HG02623 (cell line): ENCODE measurements around the gene LAMTOR4.
A peak's percentile ranks its signal among the peaks of the same experiment; 100 is the strongest.
"Not testable (repeated sequence)": the region's sequence is repeated elsewhere in the genome, so short reads cannot be mapped to it uniquely, and the experiment has no call there.

Experiments
- ATAC-seq: cut with Tn5 transposase; IDR thresholded peaks from one replicate; pipeline ENCODE4 v1.9.1; 2021; ENCODE audit warnings: moderate library complexity; ENCODE audit not compliant: unreplicated experiment

The LAMTOR4 gene

DNA sequence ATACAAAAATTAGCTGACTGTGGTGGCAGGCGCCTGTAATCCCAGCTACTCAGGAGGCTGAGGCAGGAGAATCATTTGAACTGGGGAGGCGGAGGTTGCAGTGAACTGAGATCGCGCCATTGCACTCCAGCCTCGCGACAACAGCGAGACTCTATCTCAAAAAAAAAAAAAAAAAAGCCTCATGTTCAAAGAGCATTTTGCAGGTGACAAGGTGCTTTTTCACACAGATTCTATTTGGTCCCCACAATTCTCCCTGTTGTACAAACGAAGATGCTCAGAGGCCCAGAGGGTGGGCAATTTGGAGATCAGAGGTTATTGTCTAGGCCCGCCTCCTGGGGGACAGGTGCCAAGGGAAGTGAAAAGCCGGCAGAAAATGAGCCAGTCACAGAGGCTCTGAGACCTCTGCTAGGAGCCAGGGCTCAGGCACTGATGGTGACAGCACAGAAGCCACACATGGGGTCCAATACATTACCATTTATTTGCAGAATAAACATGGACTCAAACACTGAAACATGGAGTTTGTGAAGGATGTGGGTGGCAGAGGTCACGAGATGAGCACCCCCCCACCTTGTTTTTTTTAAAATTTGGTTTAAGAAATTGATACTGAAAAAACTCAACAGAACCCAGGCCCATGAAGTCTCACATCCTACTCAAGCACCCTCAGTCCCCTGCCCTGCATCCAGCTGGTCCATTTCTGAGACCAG lies 20.6 kb downstream of the LAMTOR4 start:
- no peak for ATAC-seq

DNA sequence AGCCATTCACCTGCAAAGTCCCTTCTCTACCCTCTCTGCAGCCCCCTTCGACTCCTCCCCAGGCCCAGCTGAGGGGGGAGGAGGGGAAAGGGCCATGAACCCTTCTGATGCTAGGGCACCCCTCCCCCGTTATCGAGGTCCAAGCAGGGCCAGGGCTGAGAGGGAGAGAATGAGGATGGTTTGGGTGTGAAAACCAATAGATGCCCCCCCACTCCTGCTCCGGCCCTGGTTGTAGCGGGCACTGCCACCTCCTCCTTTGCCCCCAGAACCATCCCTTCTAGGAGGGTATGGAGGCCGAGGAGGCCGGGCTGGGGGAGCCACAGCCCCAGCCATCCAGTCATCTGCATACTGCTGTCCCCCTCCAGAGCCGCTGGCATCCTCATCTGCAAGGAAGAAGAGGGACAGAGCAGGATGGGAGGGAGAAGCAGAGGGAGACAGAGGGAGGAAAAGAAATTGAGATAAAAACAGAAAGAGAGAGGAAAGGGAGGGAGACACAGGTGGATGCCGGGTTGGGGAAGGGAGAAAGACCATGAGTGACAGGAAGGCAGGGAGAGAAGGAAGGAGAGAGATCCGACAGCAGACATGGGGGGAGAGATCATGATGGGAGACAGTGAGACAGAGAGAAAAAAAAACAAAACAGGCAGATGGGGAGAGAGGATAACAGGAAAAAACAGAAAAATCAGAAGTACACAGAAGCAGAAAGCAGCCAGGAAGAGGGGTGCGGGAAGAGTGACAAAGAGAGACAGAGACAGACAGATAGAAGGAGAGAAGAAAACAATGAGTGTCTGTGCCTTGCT lies 21.6 kb downstream of the LAMTOR4 start:
- no peak for ATAC-seq

DNA sequence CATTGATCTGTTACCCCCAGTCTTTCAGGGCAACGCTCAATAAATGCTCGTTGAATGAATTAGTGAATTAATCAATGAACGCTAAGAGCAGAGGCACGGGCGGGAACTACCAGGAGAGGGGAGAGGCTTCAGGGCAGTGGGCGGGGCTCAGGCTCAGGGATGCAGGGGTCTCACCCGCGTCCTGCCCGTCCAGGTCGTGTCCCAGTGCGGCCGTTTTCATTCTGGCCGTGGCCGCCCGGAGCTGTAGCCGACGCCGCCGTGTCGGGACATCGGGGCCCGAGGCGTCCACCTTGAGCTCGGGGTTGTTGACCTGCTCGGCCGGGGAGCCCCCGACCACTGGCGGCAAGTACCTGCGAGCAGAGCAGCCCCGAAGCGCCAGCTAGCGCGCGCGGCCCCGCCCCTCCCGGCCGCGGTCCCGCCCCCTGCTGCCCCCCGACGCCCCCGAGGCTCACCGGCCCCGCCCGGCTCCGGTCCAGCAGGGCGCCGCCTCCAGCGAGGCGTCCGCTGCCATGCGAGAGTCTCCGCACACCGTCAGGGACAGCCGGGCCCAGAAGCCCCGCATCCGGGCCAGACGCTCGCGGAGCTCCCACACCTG lies 22.5 kb downstream of the LAMTOR4 start:
- ATAC-seq: no peak

DNA sequence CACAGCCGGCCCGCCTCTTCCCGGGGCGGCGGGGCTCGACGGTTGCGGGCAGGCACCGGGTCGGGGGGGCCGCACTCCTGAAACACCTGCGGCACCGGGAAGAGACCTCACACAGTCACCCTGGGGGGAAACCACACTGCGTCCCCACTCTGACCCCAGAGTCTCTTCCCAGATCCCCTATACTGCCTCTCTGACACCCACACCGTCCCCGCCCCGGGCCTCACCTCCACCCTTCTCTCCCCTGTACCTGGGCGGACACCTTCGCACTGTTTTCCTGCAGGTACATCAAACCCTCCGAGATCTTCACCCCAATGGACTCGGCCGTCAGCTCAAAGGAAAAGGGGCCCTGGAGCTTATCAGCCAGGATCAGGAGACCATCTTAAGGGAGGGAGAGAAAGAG lies 23.1 kb downstream of the LAMTOR4 start:
- no peak for ATAC-seq

- ATAC-seq: no peak
Observed at GRCh38 chr7:100173806-100174495, 25.2 kb downstream of the LAMTOR4 start.

- no peak for ATAC-seq
Observed at GRCh38 chr7:100174582-100174981, 25.9 kb downstream of the LAMTOR4 start.

DNA sequence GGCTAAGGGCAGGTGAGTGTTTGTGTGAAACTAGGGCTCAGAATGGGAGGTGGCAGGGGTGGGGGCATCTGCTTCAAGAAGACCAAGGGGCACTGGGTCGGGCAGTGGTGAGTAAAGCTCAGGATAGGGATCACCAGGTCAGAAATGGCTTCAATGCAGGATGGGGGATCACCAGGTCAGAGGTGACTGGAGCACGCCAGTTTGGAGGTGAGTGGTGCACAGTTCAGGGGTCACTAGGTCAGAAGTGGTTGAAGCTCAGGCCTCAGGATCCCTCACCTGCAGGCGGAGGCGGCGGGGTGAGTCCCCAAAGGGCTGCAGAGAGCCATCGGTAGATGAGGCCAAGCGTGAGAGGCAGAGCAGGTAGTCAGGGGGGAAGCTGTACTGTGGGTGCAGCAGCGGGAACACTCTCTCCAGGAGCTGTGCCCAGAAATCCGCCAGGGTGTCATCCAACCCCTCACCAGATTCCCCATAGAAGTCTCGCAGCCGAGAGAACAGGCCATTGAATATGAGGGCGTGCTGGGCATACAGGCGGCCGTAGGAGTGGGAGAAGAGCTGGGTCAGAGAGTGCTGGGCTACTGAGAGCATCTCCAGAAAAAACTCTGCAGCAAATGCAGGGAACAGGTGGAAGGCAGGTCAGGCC lies 26.7 kb downstream of the LAMTOR4 start:
- no peak for ATAC-seq

- ATAC-seq: no peak
Observed at GRCh38 chr7:100176096-100177044, 27.7 kb downstream of the LAMTOR4 start.

- peak; percentile 86 for ATAC-seq
Observed at GRCh38 chr7:100177045-100178001, 28.6 kb downstream of the LAMTOR4 start, which contains the start of the genes GPC2 and STAG3. Gene GPC2 (minus strand): TSS chr7:100177381. CDS start chr7:100177199, 182 bp downstream. Gene STAG3 (plus strand): TSS chr7:100177918. CDS start chr7:100180557, 2,639 bp downstream.

DNA sequence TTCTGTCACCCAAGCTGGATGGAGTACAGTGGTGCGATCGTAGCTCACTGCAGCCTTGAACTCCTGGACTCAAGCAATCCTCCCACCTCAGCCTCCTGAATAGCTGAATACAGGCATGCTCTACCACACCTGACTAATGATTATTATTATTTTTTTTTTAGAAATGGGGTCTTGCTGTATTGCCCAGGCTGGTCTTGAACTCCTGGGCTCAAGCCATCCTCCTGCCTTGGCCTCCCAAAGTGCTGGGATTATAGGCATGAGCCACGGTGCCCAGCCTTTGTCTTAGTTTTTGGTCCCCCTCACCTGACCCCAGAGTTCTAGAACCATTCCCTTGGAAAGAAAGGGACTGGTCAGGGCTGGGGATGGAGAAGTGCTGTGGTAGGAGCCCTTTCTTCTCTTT lies 31.4 kb downstream of the LAMTOR4 start:
- ATAC-seq: not testable (repeated sequence)

DNA sequence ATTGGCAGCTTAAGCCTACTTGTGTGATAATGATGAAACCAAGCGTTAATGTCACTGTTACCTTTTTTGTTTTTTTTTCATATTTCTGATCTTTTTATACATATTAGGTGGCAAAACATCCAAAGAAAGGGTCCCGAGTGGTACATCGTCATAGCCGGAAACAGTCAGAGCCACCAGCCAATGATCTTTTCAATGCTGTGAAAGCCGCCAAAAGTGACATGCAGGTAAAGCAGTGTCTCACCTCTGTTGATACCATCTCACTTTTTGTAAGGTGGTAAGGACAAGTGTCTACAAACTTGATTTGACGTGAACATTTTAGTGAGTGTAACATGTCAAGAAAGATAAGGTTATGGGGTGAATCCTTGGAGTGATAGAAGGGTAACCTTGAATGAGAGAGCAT lies 33.9 kb downstream of the LAMTOR4 start:
- not testable (repeated sequence) for ATAC-seq

DNA sequence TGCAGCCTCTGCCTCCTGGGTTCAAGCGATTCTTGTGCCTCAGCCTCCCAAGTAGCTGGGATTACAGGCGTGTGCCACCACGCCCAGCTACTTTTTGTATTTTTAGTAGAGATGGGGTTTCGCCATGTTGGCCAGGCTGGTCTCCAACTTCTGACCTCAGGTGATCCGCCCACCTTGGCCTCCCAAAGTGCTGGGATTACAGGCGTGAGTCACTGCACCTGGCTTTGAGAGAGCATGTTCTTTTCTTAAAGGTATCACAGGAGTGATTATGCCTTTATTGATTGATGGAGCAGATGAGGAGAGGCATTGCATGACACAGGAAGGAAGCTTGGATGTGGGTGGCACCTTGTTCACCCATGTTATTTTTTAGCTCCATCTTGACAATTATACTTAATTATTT lies 34.4 kb downstream of the LAMTOR4 start:
- ATAC-seq: not testable (repeated sequence)

- no peak for ATAC-seq
Observed at GRCh38 chr7:100185726-100186125, 37.0 kb downstream of the LAMTOR4 start.

DNA sequence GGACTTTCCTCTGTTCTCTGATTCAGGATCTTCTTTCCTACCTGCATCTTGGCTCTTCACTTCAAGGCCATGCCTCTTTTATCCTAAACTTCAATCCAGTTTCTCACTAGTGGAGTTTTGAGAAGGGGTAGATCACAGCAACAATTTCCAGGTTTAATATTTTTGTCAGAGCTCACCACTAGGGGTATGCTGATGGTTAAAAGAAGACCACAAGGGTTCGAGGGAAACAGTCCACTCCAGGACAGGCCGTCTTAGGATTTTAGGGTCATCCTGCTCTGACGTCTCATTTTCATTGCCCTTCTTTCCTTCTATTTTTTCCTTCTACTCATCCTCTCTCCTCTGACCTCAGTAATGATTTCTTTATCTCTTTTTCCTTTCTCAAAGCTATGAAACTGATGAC lies 40.3 kb downstream of the LAMTOR4 start:
- no peak for ATAC-seq

DNA sequence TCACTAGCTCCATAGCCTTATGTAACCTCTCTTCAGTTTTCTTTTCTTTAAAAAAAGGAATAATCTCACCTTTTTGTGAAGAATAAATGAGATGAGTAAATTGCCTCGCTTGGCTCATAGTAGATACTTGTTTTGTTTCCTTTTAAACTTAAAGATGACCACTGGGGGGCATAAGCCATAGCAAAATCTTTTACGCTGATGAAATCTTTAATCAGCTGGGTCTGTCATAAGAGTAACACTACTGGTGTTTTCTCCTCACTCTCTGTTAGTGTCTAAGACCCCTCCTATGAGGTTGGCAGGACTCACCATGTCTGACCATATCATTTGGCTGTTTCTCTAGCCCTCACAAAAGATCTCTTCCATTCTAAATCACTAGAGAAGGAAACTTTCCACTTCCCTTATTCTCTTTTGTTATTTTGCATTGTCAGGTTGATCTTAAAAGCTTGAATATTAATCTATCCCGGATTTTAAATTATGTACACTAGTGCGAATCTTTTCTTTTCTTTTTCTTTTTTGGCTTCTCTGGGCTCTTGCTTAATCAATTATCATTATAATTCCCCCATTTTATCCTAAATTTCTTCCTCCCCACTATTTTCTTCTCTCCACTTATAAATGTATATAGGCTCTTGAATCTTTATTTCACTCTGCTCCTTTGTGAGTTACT lies 41.5 kb downstream of the LAMTOR4 start:
- no peak for ATAC-seq

DNA sequence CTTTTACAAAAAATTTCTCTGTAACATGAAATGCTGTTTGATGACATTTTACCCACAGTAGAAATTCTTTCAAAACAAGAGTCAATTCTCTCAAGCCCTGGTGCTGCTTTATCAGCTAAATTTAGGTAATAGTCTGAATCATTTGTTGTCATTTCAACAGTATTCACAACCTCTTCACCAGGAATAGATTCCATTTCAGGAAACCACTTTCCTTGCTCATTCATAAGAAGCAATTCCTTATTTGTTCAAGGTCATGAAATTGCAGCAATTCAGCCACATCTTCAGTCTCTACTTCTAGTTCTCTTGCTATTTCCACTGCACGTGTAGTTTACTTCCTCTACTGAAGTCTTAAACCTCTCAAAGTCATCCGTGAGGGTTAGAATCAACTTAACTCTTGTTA lies 43.1 kb downstream of the LAMTOR4 start:
- ATAC-seq: no peak

- not testable (repeated sequence) for ATAC-seq
Observed at GRCh38 chr7:100192281-100192862, 43.7 kb downstream of the LAMTOR4 start.

- ATAC-seq: no peak
Observed at GRCh38 chr7:100192969-100193368, 44.3 kb downstream of the LAMTOR4 start.
